ENCODE results near the gene FAM193A.
"Not testable (repeated sequence)": the region's sequence is repeated elsewhere in the genome, so short reads cannot be mapped to it uniquely, and the experiment has no call there.

The FAM193A gene

GRCh38 chr4:2728806-2729532 lies 192.5 kb downstream of the FAM193A start:
- no peak for DNase-seq (ENCODE audit: low read depth in 2 of 2)

DNA sequence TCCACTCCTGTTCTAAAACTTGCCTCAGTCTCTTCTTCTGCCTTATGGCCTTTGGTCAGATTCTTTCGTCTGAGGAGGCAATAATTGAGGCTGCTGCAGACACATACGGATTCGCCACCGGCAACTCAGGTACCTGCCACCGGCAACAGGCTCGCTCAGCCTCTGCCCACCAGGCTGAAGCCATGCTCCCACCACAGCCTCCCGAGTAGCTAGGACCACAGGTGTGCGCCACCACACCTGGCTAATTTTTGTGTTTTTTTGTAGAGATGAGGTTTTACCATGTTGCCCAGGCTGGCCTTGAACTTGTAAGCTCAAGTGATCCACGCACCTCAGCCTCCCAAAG lies 193.1 kb downstream of the FAM193A start:
- DNase-seq (ENCODE audit: low read depth in 2 of 2): no peak

- no peak for DNase-seq (ENCODE audit: low read depth in 2 of 2)
Measured at GRCh38 chr4:2731907-2732317, 195.5 kb downstream of the FAM193A start.

GRCh38 chr4:2732526-2732925 lies 196.1 kb downstream of the FAM193A start:
- no peak for DNase-seq (ENCODE audit: low read depth in 2 of 2)

DNA sequence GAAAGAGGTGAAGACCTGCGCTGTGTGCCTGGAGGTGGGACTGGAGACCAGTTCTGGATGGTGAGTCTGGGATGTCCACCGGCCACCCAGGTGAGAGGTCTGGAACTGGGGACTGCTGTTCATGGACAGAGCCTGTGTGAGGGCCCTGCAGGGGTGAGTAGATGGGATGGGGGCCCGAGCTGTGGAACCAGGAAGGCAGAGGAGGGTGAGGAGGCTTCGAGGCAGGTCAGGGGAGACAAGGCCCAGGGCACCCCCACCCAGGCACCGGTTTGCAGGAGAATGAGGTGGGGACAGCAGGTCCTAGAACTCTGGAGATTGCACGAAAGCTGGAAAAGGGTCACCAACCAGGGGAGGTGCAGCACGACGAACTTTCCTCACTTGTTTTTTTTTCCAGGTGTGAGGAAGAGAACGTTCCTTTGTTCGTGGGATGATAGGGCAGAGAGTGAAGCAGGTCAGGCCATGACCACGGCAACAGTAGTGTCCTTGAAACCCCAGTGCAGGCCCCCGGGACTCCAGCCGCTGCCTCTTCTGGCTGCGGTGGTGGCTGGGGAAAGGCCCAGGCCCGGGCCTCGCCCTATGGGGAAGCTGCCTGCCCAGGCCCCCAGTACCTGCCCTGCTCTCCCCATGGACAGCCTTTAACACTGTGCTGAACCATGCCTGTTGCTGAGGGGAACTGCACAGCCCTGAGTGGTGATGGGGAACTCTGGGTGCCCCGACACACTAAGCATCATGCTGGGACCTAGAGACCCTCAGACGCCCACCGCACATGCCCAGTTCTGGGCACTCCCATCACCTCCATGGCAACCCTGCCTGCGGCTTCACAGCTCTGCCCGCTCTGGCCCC lies 196.8 kb downstream of the FAM193A start:
- DNase-seq (ENCODE audit: low read depth in 2 of 2): no peak

- DNase-seq (ENCODE audit: low read depth in 2 of 2): no peak
Measured at GRCh38 chr4:2733844-2734574, 197.6 kb downstream of the FAM193A start.

DNA sequence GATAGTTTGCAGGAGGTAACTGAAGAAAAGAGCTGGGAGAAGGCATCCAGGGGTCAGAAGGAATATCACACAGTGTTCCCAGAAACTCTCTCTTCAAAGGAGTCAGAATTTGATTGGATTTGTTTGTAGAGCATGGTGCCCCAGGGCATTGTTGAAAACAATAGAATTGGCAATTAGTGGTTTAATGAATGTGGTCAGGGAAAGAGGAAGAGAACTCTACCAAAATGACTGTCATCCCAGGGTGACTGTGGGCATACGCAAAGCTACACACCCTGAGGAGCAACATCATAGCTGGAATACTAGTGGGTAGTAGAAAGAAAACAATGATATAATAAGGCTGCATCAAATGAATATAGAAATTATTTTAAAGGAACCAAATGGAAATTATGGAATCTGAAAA lies 198.2 kb downstream of the FAM193A start:
- no peak for DNase-seq (ENCODE audit: low read depth in 2 of 2)

- DNase-seq (ENCODE audit: low read depth in 2 of 2): no peak
Measured at GRCh38 chr4:2735869-2736268, 199.4 kb downstream of the FAM193A start.

DNA sequence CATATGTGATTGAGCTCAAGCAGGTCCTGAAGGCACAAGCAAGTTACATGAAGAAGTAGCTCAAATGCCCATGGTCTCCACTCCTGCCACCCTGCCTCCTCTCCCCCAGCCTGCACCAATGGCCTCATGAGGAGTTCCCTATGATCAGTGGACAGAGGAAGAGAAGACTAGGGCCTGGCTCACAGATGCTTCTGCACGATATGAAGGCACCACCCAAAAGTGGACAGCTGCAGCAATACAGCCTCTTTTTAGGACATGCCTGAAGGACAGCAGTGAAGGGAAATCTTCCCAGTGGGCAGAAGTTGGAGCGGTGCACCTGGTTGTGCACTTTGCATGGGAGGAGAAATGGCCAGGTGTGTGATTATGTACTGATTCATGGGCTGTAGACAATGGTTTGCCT lies 201.8 kb downstream of the FAM193A start:
- DNase-seq (ENCODE audit: low read depth in 2 of 2): not testable (repeated sequence)

GRCh38 chr4:2741626-2742025 lies 205.2 kb downstream of the FAM193A start:
- DNase-seq (ENCODE audit: low read depth in 2 of 2): no peak

- DNase-seq (ENCODE audit: low read depth in 2 of 2): no peak
Measured at GRCh38 chr4:2742081-2742822, 205.8 kb downstream of the FAM193A start.

DNA sequence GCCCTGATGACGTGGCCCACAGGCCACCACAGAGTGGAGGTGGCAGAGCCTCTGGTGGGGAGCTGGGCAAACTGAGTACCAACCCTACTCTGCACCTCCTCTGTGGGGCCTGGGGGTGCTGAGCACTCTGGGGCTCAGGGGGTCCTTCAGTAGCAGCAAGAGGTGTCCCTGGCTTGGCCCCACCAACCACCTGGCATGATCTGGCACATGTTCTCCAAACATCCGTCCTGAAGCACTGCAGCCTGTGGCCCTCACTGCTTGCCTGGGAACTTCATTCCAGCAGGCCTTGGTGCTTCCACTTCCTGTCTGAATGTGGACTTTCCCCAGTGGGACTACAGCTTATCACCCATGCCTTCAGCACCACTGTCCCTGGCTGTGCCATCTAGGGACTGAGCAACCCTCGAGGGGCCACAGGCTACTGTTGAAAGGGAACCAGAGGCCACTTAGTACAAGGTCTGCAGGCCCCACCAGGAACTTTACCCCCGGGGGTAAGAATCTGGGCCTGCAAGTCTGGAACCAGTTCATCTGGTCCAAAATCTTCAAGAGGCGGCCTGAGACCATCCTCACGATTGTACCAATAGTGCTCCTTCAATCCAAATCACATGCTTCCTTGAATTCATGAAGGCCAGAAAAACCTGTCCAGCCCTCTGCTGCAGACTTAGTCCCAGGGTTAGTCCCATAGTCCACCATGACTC lies 206.5 kb downstream of the FAM193A start:
- no peak for DNase-seq (ENCODE audit: low read depth in 2 of 2)

DNA sequence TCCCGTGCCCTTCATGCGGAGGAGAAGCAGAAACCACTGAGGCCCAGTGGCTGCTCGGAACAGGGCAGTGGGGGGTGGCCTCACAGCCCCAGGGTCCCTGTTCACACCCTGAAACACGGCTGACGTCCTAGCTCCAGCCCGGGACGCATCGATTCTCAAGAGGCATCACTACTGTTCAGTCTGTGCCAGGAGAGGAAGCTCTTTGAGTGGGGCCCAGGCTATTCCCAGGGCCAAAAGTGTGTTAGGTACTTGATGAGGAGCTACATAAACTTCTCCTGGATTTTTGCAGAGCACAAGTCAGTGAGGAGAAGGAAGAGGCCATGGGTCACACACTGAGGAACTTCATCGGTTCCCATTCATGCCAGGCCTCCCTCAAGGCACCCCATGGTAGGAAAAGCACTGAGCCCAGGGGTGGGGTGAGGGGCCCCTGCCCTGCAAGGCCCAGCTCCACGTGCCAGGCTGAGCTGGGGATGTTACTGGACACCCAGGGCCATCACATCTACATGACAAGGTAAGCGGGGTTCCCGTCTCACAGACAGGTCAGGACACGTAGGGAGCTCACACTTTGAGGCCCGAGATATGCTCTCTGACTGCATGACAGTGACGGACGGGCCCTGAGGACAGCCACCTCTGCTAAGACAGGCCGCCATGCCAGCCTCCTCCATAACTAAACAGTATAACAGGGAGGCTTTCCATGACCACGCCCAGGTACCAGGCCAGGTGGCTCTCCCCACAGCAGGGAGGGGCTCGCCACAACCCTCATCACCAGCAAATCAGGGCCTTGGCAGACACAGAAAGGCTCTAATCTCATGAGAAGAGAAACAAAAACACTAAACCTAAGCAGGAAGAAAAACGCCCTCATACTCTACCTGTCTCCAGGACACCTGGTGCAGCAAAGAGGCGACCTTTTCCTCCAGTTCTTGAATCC lies 207.3 kb downstream of the FAM193A start:
- no peak for DNase-seq (ENCODE audit: low read depth in 2 of 2)

DNA sequence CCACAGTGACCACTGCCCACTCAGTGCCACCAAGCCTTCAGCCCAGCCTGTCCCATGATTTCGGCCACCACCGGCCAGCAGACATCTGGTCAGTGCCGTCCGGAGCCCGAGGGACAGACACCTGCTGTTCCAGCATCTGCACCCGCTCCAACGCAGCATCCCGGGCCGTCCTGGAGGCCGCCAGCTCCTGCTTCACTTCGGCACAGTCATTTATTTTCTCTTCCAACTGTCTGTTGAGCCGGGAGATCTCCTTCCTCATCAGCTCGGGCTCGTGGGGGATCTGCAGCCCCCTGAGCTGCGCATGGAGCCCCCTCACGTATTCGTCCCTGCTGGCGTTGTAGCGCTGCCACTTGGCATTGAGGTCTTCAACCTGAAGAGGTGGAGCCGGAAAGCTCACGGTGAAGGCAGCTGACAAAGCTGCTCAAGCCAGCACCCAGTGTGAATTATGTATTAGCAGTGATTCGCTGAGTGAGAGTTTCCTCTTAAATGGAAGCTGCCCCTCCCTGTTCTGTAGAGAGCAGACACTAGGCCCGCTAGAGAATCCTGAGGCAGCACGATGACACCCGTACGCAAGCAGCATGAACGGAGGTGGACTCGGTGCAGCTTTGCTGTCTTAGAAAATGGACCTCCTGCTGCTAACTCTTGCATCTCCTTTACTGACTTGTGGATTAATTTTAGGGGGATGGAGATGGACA lies 208.3 kb downstream of the FAM193A start:
- no peak for DNase-seq (ENCODE audit: low read depth in 2 of 2)

GRCh38 chr4:2745516-2745915 lies 209.1 kb downstream of the FAM193A start:
- no peak for DNase-seq (ENCODE audit: low read depth in 2 of 2)

DNA sequence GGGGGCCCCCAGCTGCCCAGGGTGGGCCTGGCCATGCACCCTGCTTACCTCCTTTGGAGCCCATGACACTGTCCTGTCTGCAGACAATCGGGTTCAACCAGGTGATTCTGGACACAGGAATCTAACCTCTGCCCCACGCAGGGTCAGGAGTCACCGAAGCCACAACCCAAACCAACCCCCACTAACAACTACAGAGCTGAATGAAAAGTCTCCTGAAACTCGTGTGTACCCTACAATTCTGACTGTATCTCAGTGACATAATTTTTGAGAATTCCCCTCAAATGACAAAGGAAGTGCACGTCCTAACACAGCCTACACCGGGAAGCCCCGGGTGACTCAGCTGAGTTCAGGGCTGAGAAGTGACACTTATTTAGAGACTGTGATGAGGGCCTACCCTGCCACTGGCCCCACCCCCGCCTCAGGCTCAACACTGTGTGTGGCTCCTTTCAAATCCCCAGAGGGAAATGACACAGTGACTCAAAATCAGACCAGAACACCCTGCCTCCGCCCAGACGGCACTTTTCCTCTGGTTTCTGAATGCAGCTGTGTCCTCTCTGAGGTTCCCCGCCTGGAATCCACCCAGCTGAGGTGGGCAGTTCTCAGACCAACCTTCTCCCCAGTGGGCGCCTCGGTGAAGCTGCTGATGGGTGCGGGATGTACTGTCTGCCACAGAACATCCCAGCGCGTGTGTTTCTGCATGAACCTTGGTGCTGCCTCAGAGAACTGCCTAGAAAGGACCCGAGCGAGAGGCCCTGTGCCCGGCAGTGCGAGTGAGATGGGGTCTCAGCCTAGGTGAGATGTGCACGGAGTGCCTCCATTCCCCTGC lies 209.7 kb downstream of the FAM193A start:
- peak; percentile 55 to 76 for DNase-seq (ENCODE audit: low read depth in 2 of 2)

DNA sequence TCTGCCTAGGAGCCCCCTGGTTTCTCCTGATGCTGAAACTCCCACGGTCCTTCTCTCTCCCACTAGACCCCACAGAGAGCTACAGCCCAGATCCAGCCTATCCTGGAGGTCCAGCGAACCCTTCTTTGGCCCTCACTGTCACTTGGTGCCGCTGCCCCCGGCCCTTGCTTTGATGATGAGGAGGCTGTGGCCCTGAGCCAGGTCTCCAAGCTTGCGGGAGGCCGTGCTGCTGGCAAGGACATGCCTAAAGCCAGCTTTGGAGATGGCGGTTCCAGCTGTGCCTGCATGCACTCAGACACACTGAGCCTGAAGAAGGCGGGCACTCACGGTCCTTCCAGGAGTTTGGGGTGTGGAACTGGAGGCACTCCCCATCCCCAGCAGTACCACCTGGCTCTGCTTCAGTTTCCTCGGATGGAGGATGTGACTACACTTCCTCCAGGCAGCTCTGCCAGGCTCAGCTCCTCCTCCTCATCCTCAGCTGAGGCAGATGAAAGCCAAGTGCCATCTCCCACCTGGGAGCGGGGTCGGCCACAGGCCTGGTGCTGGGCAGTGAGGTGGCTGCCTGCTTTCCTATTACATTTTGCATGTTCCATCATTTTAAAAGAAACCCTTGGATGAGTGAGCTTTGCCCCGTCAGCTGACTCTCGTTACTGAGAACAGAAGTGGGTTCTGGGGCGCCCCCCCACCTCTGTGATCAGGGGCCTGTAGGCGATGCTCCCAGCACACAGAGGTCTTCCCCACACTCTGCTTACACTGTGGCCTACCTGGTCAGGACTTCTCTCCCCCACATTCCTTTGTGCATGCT lies 210.6 kb downstream of the FAM193A start:
- no peak for DNase-seq (ENCODE audit: low read depth in 2 of 2)

Measured in stimulated activated CD8-positive, alpha-beta memory T cell treated with anti-CD3 and anti-CD28 coated beads, Interleukin-2, amount 100 ng/mL, for 1 hour (primary cell).